CD4-positive, CD25-positive, alpha-beta regulatory T cell (primary cell): Measurements from ENCODE around the gene ADH6. TPM values are rescaled to one million over a fixed set of nuclear protein-coding genes. Genes with fewer than 3 reads are reported as not detected.
"Not testable (repeated sequence)": the region's sequence is repeated elsewhere in the genome, so short reads cannot be mapped to it uniquely, and the experiment has no call there.

ENCODE experiments used
- ATAC-seq, 2 donors: fragments of 150-1000 bp; cut with Tn5 transposase; one replicate each; pipeline ENCODE4 v1.10.0; 2021; ENCODE audit warnings: low read depth in 2 of 2, moderate number of reproducible peaks in 2 of 2, moderate library complexity in 1 of 2
- DNase-seq, 3 donors: peaks; one replicate each; pipeline versions ENCODE4 v3.0.0 to v3.0.0-alpha.2; 2012 to 2022; ENCODE audit warnings: mixed read lengths in 1 of 3
- H3K27ac ChIP-seq: one replicate; pipeline ENCODE4 v1.7.0; 2013; ENCODE audit warnings: mild to moderate bottlenecking, low read length; ENCODE audit not compliant: insufficient read depth, poor library complexity, severe bottlenecking
- H3K27me3 ChIP-seq: one replicate; pipeline ENCODE4 v1.7.0; 2013; ENCODE audit warnings: low read length; ENCODE audit not compliant: control insufficient read depth, insufficient read depth
- H3K36me3 ChIP-seq: one replicate; pipeline ENCODE4 v1.7.0; 2013; ENCODE audit warnings: mild to moderate bottlenecking, low read length, moderate library complexity; ENCODE audit not compliant: control insufficient read depth, insufficient read depth
- H3K4me1 ChIP-seq: 2 replicates; pipeline ENCODE4 v1.7.0; 2013; ENCODE audit warnings: mild to moderate bottlenecking, low read length; ENCODE audit not compliant: insufficient read depth, control insufficient read depth, poor library complexity, severe bottlenecking
- H3K4me3 ChIP-seq: one replicate; pipeline ENCODE4 v1.7.0; 2013; ENCODE audit warnings: low read depth, mild to moderate bottlenecking, low read length, moderate library complexity
- H3K9me3 ChIP-seq, 2 experiments: 1 replicate in 1 of 2; 2 replicates in 1 of 2; pipeline ENCODE4 v1.7.0; 2013; ENCODE audit warnings: low read length in 2 of 2, mild to moderate bottlenecking in 1 of 2, moderate library complexity in 1 of 2; ENCODE audit not compliant: control insufficient read depth in 2 of 2
- H3K27ac Mint-ChIP-seq, 3 donors: one replicate each; pipeline ENCODE4 v1.8.0; 2020 to 2022; ENCODE audit warnings: mild to moderate bottlenecking in 3 of 3, mixed read lengths in 3 of 3, moderate library complexity in 2 of 3
- H3K27me3 Mint-ChIP-seq: one replicate; pipeline ENCODE4 v1.8.0; 2022; ENCODE audit warnings: mild to moderate bottlenecking, mixed read lengths
- H3K36me3 Mint-ChIP-seq: one replicate; pipeline ENCODE4 v1.8.0; 2020; ENCODE audit warnings: mixed read lengths
- H3K4me1 Mint-ChIP-seq, 4 donors: one replicate each; pipeline ENCODE4 v1.8.0; 2020 to 2022; ENCODE audit warnings: mixed read lengths in 4 of 4, mild to moderate bottlenecking in 1 of 4
- H3K4me3 Mint-ChIP-seq, 4 donors: one replicate each; pipeline ENCODE4 v1.8.0; 2020 to 2022; ENCODE audit warnings: mild to moderate bottlenecking in 4 of 4, mixed read lengths in 4 of 4, moderate library complexity in 3 of 4
- H3K9me3 Mint-ChIP-seq, 7 donors: one replicate each; pipeline ENCODE4 v1.8.0; 2020 to 2022; ENCODE audit warnings: mixed read lengths in 7 of 7, mild to moderate bottlenecking in 3 of 7, moderate library complexity in 2 of 7
- polyA plus RNA-seq, 4 donors: library from polyadenylated mRNA; unstranded; fragments of 300-500 nt; fragmentation: Illumina TruSeq; gene quantifications; one replicate each; pipeline ENCODE4 v1.2.3, GENCODE V29; 2021
- total RNA-seq: library from RNA; stranded (reverse); gene quantifications from one replicate; pipeline ENCODE4 v1.2.3, GENCODE V29; 2022

ADH6 gene
- total and polyA plus RNA-seq, 5 donors from 2014 or later: not detected

DNA sequence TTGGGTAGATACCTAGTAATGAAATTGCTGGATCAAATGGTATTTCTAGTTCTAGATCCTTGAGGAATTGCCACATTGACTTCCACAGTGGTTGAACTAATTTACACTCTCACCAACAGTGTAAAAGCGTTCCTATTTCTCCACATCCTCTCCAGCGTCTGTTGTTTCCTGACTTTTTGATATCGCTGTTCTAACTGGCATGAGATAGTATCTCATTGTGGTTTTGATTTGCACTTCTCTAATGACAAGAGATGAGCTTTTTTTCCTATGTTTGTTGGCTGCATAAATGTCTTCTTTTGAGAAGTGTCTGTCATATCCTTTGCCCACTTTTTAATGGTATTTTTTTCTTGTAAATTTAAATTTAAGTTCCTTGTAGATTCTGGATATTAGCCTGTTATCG lies 8.6 kb upstream of the ADH6 start:
- H3K27ac Mint-ChIP-seq, ATAC-seq, H3K9me3 ChIP-seq, H3K36me3 Mint-ChIP-seq, H3K36me3 ChIP-seq, H3K4me3 Mint-ChIP-seq, H3K27me3 Mint-ChIP-seq, H3K4me1 Mint-ChIP-seq, H3K27ac ChIP-seq, DNase-seq, H3K9me3 Mint-ChIP-seq, H3K4me1 ChIP-seq, H3K4me3 ChIP-seq, H3K27me3 ChIP-seq: not testable (repeated sequence)

DNA sequence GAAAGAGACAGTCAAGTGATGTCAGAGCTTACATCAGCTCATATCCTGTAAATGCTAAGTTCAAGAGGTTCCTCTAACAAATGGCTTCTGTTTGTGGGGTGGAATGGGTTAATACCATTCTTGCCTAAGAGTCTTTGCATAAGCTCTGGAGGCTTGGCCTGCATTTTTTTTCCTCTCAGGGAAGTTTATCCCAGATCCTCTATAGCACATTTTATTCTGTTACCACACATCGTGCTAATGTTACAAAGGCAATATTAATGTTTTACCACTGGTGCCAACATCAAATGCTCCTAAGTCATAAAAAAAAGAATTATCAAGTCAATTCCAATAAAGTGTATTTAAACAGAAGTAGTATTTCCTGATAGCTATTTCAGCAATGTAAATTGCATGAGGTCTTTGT lies 2.9 kb upstream of the ADH6 start:
- Histone ChIP-seq H3K36me3 (no peaks in the 10 kb centered on the region), H3K27me3 (no peaks in the 10 kb centered on the region), H3K4me1 (no peaks in the 10 kb centered on the region), H3K9me3 (no peaks in the 10 kb centered on the region), H3K4me3 (no peak overlapping the region), H3K27ac (no peak overlapping the region)
- ATAC-seq: no peak
- Mint-ChIP-seq H3K36me3 (peaks cover 3% of the 10 kb centered on the region), H3K4me3 (no peak overlapping the region), H3K9me3 (peaks cover 0 to 11% (median 4%) of the 10 kb centered on the region in 7 donors), H3K27ac (no peak overlapping the region), H3K4me1 (no peaks in the 10 kb centered on the region), H3K27me3 (no peaks in the 10 kb centered on the region)
- DNase-seq: no peak

GRCh38 chr4:99219479-99219878 lies 433 bp upstream of the ADH6 start:
- H3K9me3 Mint-ChIP-seq: peaks cover 0 to 9% (median 3%) of the 10 kb centered on the region in 7 donors
- H3K27ac Mint-ChIP-seq: no peak overlapping the region
- H3K27ac ChIP-seq: no peak overlapping the region
- H3K36me3 ChIP-seq: no peaks in the 10 kb centered on the region
- H3K4me1 ChIP-seq: no peaks in the 10 kb centered on the region
- ATAC-seq (no peak), DNase-seq (no peak)
- no peaks in the 10 kb centered on the region for H3K27me3 Mint-ChIP-seq
- H3K27me3 ChIP-seq: no peaks in the 10 kb centered on the region
- H3K4me1 Mint-ChIP-seq: no peaks in the 10 kb centered on the region
- peaks cover 3% of the 10 kb centered on the region for H3K36me3 Mint-ChIP-seq
- no peak overlapping the region for H3K4me3 ChIP-seq
- H3K9me3 ChIP-seq: no peaks in the 10 kb centered on the region
- no peak overlapping the region for H3K4me3 Mint-ChIP-seq

DNA sequence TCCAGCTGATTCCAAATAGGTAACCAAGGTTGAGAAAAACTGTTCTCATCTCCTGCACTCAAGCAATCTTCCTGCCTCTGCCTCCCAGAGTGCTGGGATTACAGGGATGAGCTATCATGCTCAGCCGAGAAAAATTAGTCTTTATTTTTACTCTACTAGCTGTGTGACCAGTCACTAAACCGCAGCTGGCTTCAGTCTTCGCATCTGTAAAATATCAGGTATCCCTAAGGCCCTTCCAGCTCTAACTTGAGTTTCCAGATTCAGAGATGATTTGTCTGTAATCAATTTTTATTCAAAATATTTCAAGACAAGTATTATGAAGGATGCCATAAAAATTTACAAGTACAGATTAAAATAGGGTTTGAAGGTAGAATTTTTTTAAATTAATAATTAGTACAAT lies 3.5 kb downstream of the ADH6 start:
- H3K36me3 ChIP-seq: no peaks in the 10 kb centered on the region
- no peak for ATAC-seq
- H3K9me3 ChIP-seq: no peaks in the 10 kb centered on the region
- no peak overlapping the region for H3K27ac ChIP-seq
- Mint-ChIP-seq H3K27ac (no peak overlapping the region), H3K36me3 (peaks cover 3% of the 10 kb centered on the region), H3K9me3 (peaks cover 0 to 5% (median 2%) of the 10 kb centered on the region in 7 donors), H3K4me1 (no peaks in the 10 kb centered on the region), H3K4me3 (no peak overlapping the region), H3K27me3 (peaks cover 4% of the 10 kb centered on the region)
- DNase-seq: no peak
- no peaks in the 10 kb centered on the region for H3K4me1 ChIP-seq
- H3K4me3 ChIP-seq: no peak overlapping the region
- no peaks in the 10 kb centered on the region for H3K27me3 ChIP-seq

DNA sequence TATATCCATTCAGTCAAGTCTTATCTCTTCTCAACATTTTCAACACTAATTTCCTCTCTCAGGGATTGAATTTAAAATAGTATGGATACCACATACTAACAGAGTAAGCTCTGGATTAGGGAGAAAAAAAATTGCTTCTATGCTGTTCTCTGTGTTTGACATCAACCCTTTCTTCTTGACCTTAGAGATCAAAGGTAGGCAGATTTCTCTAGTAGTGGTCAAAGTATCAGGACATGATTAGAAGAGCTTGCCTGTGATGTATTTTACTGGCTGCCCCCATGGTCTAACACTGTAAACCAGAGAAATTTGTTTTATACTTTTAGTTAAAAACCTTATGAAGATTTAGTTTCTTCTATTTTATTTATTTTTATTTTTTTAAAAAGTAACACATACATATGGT lies 8.3 kb downstream of the ADH6 start:
- Mint-ChIP-seq H3K4me1 (no peaks in the 10 kb centered on the region), H3K36me3 (no peaks in the 10 kb centered on the region), H3K27ac (no peak overlapping the region), H3K4me3 (no peak overlapping the region), H3K27me3 (peaks cover 11% of the 10 kb centered on the region), H3K9me3 (peaks cover 0 to 2% (median 0%) of the 10 kb centered on the region in 7 donors)
- ATAC-seq (no peak), DNase-seq (no peak)
- no peak overlapping the region for H3K27ac ChIP-seq
- H3K27me3 ChIP-seq: no peaks in the 10 kb centered on the region
- H3K9me3 ChIP-seq: no peaks in the 10 kb centered on the region
- no peak overlapping the region for H3K4me3 ChIP-seq
- H3K4me1 ChIP-seq: no peaks in the 10 kb centered on the region
- H3K36me3 ChIP-seq: no peaks in the 10 kb centered on the region

GRCh38 chr4:99209671-99210070 lies 9.4 kb downstream of the ADH6 start:
- DNase-seq: no peak
- no peaks in the 10 kb centered on the region for H3K36me3 ChIP-seq
- H3K9me3 ChIP-seq: no peaks in the 10 kb centered on the region
- no peak overlapping the region for H3K4me3 Mint-ChIP-seq
- no peak overlapping the region for H3K4me3 ChIP-seq
- no peak overlapping the region for H3K27ac Mint-ChIP-seq
- no peaks in the 10 kb centered on the region for H3K4me1 ChIP-seq
- no peak for ATAC-seq
- H3K27ac ChIP-seq: no peak overlapping the region
- H3K4me1 Mint-ChIP-seq: no peaks in the 10 kb centered on the region
- no peaks in the 10 kb centered on the region for H3K27me3 ChIP-seq
- H3K27me3 Mint-ChIP-seq: peaks cover 11% of the 10 kb centered on the region
- peaks cover 0 to 2% (median 0%) of the 10 kb centered on the region in 7 donors for H3K9me3 Mint-ChIP-seq
- no peaks in the 10 kb centered on the region for H3K36me3 Mint-ChIP-seq

- H3K36me3 ChIP-seq: no peaks in the 10 kb centered on the region
- Mint-ChIP-seq H3K4me3 (no peak overlapping the region), H3K36me3 (no peaks in the 10 kb centered on the region), H3K27ac (no peak overlapping the region), H3K27me3 (peaks cover 11% of the 10 kb centered on the region), H3K4me1 (no peaks in the 10 kb centered on the region), H3K9me3 (peaks cover 0 to 1% (median 0%) of the 10 kb centered on the region in 7 donors)
- no peaks in the 10 kb centered on the region for H3K9me3 ChIP-seq
- H3K27me3 ChIP-seq: no peaks in the 10 kb centered on the region
- ATAC-seq (no peak), DNase-seq (no peak)
- no peak overlapping the region for H3K4me3 ChIP-seq
- no peaks in the 10 kb centered on the region for H3K4me1 ChIP-seq
- H3K27ac ChIP-seq: no peak overlapping the region
Measured at GRCh38 chr4:99208719-99209075, 10.3 kb downstream of the ADH6 start.

DNA sequence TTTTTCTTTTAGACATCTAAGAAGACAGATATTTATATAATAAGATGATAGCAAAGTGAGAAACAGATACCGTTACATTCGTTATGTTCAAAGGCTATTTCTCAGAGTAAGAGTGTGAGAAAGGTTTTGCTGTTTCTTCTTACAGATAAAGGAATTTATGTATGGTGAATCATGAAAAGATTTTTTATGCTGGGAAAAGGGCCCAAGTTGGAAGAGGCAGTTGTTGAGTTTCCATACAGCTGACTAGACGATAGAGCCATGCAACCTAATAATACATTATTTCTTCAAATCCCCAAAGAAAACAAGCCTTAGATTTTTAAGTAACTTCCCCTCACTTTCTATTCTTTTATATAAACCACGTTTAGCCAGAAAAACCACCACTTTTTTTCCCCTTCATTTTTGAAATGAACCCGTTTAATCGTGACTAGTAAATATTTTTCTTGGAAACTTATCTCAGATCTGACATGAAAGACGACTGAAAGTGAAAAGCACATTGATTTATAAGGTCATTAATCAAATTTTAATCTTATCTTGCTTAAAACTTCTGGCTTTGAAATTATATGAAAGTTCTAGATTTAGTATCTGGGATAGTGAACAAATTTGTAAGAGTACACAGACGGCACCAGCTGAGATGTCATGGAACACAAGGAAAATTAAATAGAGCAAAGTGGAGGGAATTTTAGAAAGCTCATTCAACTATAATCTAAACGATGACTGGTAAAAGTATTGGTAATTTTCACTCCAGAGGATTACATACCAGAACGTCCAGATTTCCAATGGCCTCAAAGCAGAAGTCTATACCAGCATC lies 10.9 kb downstream of the ADH6 start:
- H3K36me3 Mint-ChIP-seq: no peaks in the 10 kb centered on the region
- ATAC-seq: no peak
- Histone ChIP-seq H3K36me3 (no peaks in the 10 kb centered on the region), H3K4me3 (no peak overlapping the region), H3K27ac (no peak overlapping the region), H3K4me1 (no peaks in the 10 kb centered on the region), H3K9me3 (no peaks in the 10 kb centered on the region), H3K27me3 (no peaks in the 10 kb centered on the region)
- no peak overlapping the region for H3K4me3 Mint-ChIP-seq
- no peak overlapping the region for H3K27ac Mint-ChIP-seq
- no peaks in the 10 kb centered on the region for H3K4me1 Mint-ChIP-seq
- peaks cover 0 to 1% (median 0%) of the 10 kb centered on the region in 7 donors for H3K9me3 Mint-ChIP-seq
- no peak for DNase-seq
- H3K27me3 Mint-ChIP-seq: peaks cover 11% of the 10 kb centered on the region
